ENCODE results near the gene KIF26B. TPM values are rescaled to one million over a fixed set of nuclear protein-coding genes. Genes with fewer than 3 reads are reported as not detected.

The KIF26B gene
- total and polyA plus RNA-seq, 7 donors: 0.01 to 0.32 (median 0.06) TPM

- H3K9me3 ChIP-seq: no peaks in the 10 kb centered on the region
- H3K4me1 ChIP-seq: no peaks in the 10 kb centered on the region
- 67 to 72% (median 69%) methylated on average over 9 of the region's 9 CpGs for WGBS, 3 donors
- H3K27ac ChIP-seq: no peak overlapping the region
- DNase-seq (no peak), ATAC-seq (no peak)
- intact Hi-C loops (cut with DNase I): loop anchor here in 1 of 2 donors (2.0 kb wide), 1 partner anchor 37 kb away; no protein-coding TSS in a partner anchor
- H3K27me3 ChIP-seq (ENCODE audit: insufficient read depth in 3 of 3, low read length in 2 of 3): no peaks in the 10 kb centered on the region
- no peak overlapping the region for H3K4me3 ChIP-seq
- no peaks in the 10 kb centered on the region for H3K36me3 ChIP-seq (ENCODE audit: insufficient read depth in 1 of 2, low read depth in 1 of 2)
- TF ChIP-seq CTCF (IDR thresholded peaks at IDR 0.05): no peak
Measured at GRCh38 chr1:245195398-245195797, 40.6 kb downstream of the KIF26B start.

- 73 to 82% (median 79%) methylated on average over 3 of the region's 3 CpGs for WGBS, 3 donors
- H3K27ac ChIP-seq: no peak overlapping the region
- no peak for TF ChIP-seq CTCF (IDR thresholded peaks at IDR 0.05)
- no peaks in the 10 kb centered on the region for H3K9me3 ChIP-seq
- intact Hi-C loops (cut with DNase I): no loop called here
- no peaks in the 10 kb centered on the region for H3K36me3 ChIP-seq (ENCODE audit: insufficient read depth in 1 of 2, low read depth in 1 of 2)
- no peak overlapping the region for H3K4me3 ChIP-seq
- ATAC-seq: no peak
- no peak for DNase-seq
- H3K27me3 ChIP-seq (ENCODE audit: insufficient read depth in 3 of 3, low read length in 2 of 3): no peaks in the 10 kb centered on the region
- H3K4me1 ChIP-seq: no peaks in the 10 kb centered on the region
Measured at GRCh38 chr1:245197121-245197520, 42.3 kb downstream of the KIF26B start.

- intact Hi-C loops (cut with DNase I): no loop called here
- no peak overlapping the region for H3K4me3 ChIP-seq
- WGBS, 3 donors: 0% methylated on average over 1 of the region's 1 CpG
- no peaks in the 10 kb centered on the region for H3K9me3 ChIP-seq
- no peak for ATAC-seq
- no peak for DNase-seq
- no peaks in the 10 kb centered on the region for H3K36me3 ChIP-seq (ENCODE audit: insufficient read depth in 1 of 2, low read depth in 1 of 2)
- TF ChIP-seq CTCF (IDR thresholded peaks at IDR 0.05): no peak
- H3K27ac ChIP-seq: no peak overlapping the region
- H3K4me1 ChIP-seq: no peaks in the 10 kb centered on the region
- H3K27me3 ChIP-seq (ENCODE audit: insufficient read depth in 3 of 3, low read length in 2 of 3): no peaks in the 10 kb centered on the region
Measured at GRCh38 chr1:245197911-245198379, 43.2 kb downstream of the KIF26B start.

GRCh38 chr1:245198748-245199516, 44.1 kb downstream of the KIF26B start:
- DNase-seq (no peak), ATAC-seq (no peak)
- H3K27ac ChIP-seq: no peak overlapping the region
- no peak for TF ChIP-seq CTCF (IDR thresholded peaks at IDR 0.05)
- no peak overlapping the region for H3K4me3 ChIP-seq
- no peaks in the 10 kb centered on the region for H3K36me3 ChIP-seq (ENCODE audit: insufficient read depth in 1 of 2, low read depth in 1 of 2)
- no peaks in the 10 kb centered on the region for H3K27me3 ChIP-seq (ENCODE audit: insufficient read depth in 3 of 3, low read length in 2 of 3)
- 42 to 48% (median 45%) methylated on average over 12 of the region's 12 CpGs for WGBS, 3 donors
- no peaks in the 10 kb centered on the region for H3K4me1 ChIP-seq
- H3K9me3 ChIP-seq: no peaks in the 10 kb centered on the region
- intact Hi-C loops (cut with DNase I): no loop called here
